ENCODE results near the gene BTG4. TPM values are rescaled to one million over a fixed set of nuclear protein-coding genes. Genes with fewer than 3 reads are reported as not detected.

The BTG4 gene
- total RNA-seq, 2 donors from 2014 or later = not detected

- peak; percentile 91 for DNase-seq (ENCODE audit: low spot score)
- intact Hi-C loops (cut with DNase I) = no loop called here
Measured at GRCh38 chr11:111446404-111447111, 65.6 kb downstream of the BTG4 start.

GRCh38 chr11:111445586-111445985 lies 66.6 kb downstream of the BTG4 start:
- DNase-seq (ENCODE audit: low spot score) = no peak
- intact Hi-C loops (cut with DNase I) = no loop called here

Small RNAs within 50 kb of the gene (microRNA-seq; reads per million reads assigned to microRNA genes)
- gene MIR34B (ENCODE audit: borderline microRNAs expressed in 2 of 2) = 0.65 to 2.9 reads per million in 2 donors
- 15.2 to 31.8 reads per million in 2 donors for gene MIR34C (ENCODE audit: borderline microRNAs expressed in 2 of 2)

Other genes starting within 250 kb of the BTG4 start
- gene POU2AF3, start 213.8 kb downstream of the BTG4 start, total RNA-seq = 1 to 10 TPM; 2.0 to 2.8 TPM
- under 1 TPM; 0.23 to 0.38 TPM for gene POU2AF1, start 133.1 kb downstream of the BTG4 start, total RNA-seq
- not detected for gene HOATZ, start 2.4 kb upstream of the BTG4 start, total RNA-seq
- 10 to 100 TPM in 1 of 2 donors, 1 to 10 TPM in 1; 8.7 to 15.0 TPM for gene LAYN, start 28.3 kb upstream of the BTG4 start, total RNA-seq
- 10 to 100 TPM; 22.7 to 26.1 TPM for gene SIK2, start 90.1 kb upstream of the BTG4 start, total RNA-seq

Measured in posterior vena cava (tissue), 2 donors.